SK-N-SH (cell line): ENCODE measurements around the gene MANSC1. TPM values are rescaled to one million over a fixed set of nuclear protein-coding genes. Genes with fewer than 3 reads are reported as not detected.

Source experiments
- CTCF ChIA-PET: fragments of 300-600, 350-600 bp; formaldehyde crosslinking; extraction: SDS; loops from one replicate; lab custom pipeline; 2021; lab: Yijun Ruan, JAX
- POLR2A ChIA-PET: fragments of 350-600 bp; sonication (Branson Sonifier 250); formaldehyde crosslinking; extraction: SDS; loops from one replicate; lab custom pipeline; 2020; ENCODE audit warnings: antibody characterized with exemption, inconsistent platforms; lab: Yijun Ruan, JAX
- DNase-seq: peaks from one replicate; pipeline ENCODE4 v3.0.0; 2012
- H2AFZ ChIP-seq: fragments of 200-600 bp; sonication (generic); 2 replicates; pipeline ENCODE4 v1.8.1; 2016; ENCODE audit warnings: antibody characterized with exemption, mild to moderate bottlenecking, low read depth
- H3F3A ChIP-seq: fragments of 200-600 bp; sonication (generic); replicated peaks from 2 replicates; pipeline ENCODE3; 2016; ENCODE audit warnings: antibody characterized with exemption, mild to moderate bottlenecking; ENCODE audit not compliant: insufficient read depth
- H3K27ac ChIP-seq, 2 experiments: fragments of 200-500 bp in 1 of 2; fragments of 200-600 bp in 1 of 2; sonication (Bioruptor generic) in 1 of 2; sonication (generic), shearing (Covaris generic) in 1 of 2; 2 replicates each; pipeline versions ENCODE4 v1.5.1 to v1.6.1; 2014 to 2016; ENCODE audit warnings: low read depth in 2 of 2, inconsistent platforms in 1 of 2, low read length in 1 of 2, mild to moderate bottlenecking in 1 of 2, mixed read lengths in 1 of 2
- H3K27me3 ChIP-seq: fragments of 200-600 bp; sonication (generic), shearing (Covaris generic); 2 replicates; pipeline ENCODE4 v1.6.1; 2016; ENCODE audit warnings: mixed run types; ENCODE audit not compliant: insufficient read depth
- H3K36me3 ChIP-seq, 2 experiments: fragments of 200-500 bp in 1 of 2; fragments of 200-600 bp in 1 of 2; sonication (Bioruptor generic) in 1 of 2; sonication (generic) in 1 of 2; replicated peaks in 1 of 2; 2 replicates each; pipeline versions ENCODE3 to v1.5.1; 2014 to 2016; ENCODE audit warnings: low read length in 1 of 2, mild to moderate bottlenecking in 1 of 2; ENCODE audit not compliant: insufficient read depth in 2 of 2, control insufficient read depth in 1 of 2
- H3K4me1 ChIP-seq, 2 experiments: fragments of 200-500 bp in 1 of 2; fragments of 200-600 bp in 1 of 2; sonication (Bioruptor generic) in 1 of 2; sonication (generic), shearing (Covaris generic) in 1 of 2; 2 replicates each; pipeline versions ENCODE4 v1.5.1 to v1.6.1; 2014 to 2016; ENCODE audit warnings: low read depth in 1 of 2, low read length in 1 of 2, mixed run types in 1 of 2; ENCODE audit not compliant: insufficient read depth in 2 of 2, control insufficient read depth in 1 of 2
- H3K4me2 ChIP-seq: fragments of 200-600 bp; sonication (generic), shearing (Covaris generic); 2 replicates; pipeline ENCODE4 v1.6.1; 2017; ENCODE audit warnings: mixed run types
- H3K4me3 ChIP-seq, 2 experiments: fragments of 200-500 bp in 1 of 2; fragments of 200-600 bp in 1 of 2; sonication (Bioruptor generic) in 1 of 2; sonication (generic), shearing (Covaris generic) in 1 of 2; 2 replicates each; pipeline versions ENCODE4 v1.5.1 to v1.8.1; 2014 to 2016; ENCODE audit warnings: low read depth in 2 of 2, inconsistent platforms in 1 of 2, low read length in 1 of 2, mild to moderate bottlenecking in 1 of 2, mixed read lengths in 1 of 2, moderate library complexity in 1 of 2
- H3K79me2 ChIP-seq: fragments of 200-600 bp; sonication (generic); 2 replicates; pipeline ENCODE4 v1.8.1; 2017; ENCODE audit warnings: mild to moderate bottlenecking; ENCODE audit not compliant: insufficient read depth
- H3K9ac ChIP-seq: fragments of 200-600 bp; sonication (generic); 2 replicates; pipeline ENCODE4 v1.6.1; 2017; ENCODE audit warnings: mixed run types
- H3K9me2 ChIP-seq: fragments of 200-600 bp; sonication (generic); 2 replicates; pipeline ENCODE4 v1.6.1; 2017; ENCODE audit warnings: mixed run types
- H3K9me3 ChIP-seq: fragments of 200-600 bp; sonication (generic); 2 replicates; pipeline ENCODE4 v1.6.1; 2017; ENCODE audit warnings: mixed run types, mild to moderate bottlenecking, moderate library complexity
- H4K20me1 ChIP-seq: fragments of 200-600 bp; sonication (generic); 2 replicates; pipeline ENCODE4 v1.6.1; 2017; ENCODE audit warnings: mild to moderate bottlenecking, mixed run types; ENCODE audit not compliant: insufficient read depth
- EP300 ChIP-seq, 2 experiments: IDR thresholded peaks; 2 replicates each; pipeline versions ENCODE4 v1.4.0 to v1.6.1; 2012; ENCODE audit warnings: borderline replicate concordance in 1 of 2, low read depth in 1 of 2, low read length in 1 of 2
- FOSL2 ChIP-seq: IDR thresholded peaks from 2 replicates; pipeline ENCODE4 v1.4.0; 2012; ENCODE audit warnings: low read depth, mild to moderate bottlenecking, moderate library complexity, borderline replicate concordance
- GATA2 ChIP-seq: sonication (generic); formaldehyde crosslinking; IDR thresholded peaks from 2 replicates; pipeline ENCODE4 v1.5.0; 2020; ENCODE audit warnings: mild to moderate bottlenecking, missing genetic modification reagents
- JUND ChIP-seq: IDR thresholded peaks from 2 replicates; pipeline ENCODE4 v1.4.0; 2012
- MAX ChIP-seq: IDR thresholded peaks from 2 replicates; pipeline ENCODE4 v1.4.0; 2012; ENCODE audit warnings: low read depth
- MEF2A ChIP-seq: IDR thresholded peaks from 2 replicates; pipeline ENCODE4 v1.4.0; 2012; ENCODE audit warnings: low read depth, borderline replicate concordance
- MXI1 ChIP-seq: IDR thresholded peaks from 2 replicates; pipeline ENCODE4 v1.6.1; 2012; ENCODE audit warnings: mild to moderate bottlenecking, low read depth, low read length, improper control_type of control experiment
- SMC3 ChIP-seq: IDR thresholded peaks from 2 replicates; pipeline ENCODE4 v1.6.1; 2012; ENCODE audit warnings: low read depth, low read length, improper control_type of control experiment
- TCF12 ChIP-seq: IDR thresholded peaks from 2 replicates; pipeline ENCODE4 v1.4.0; 2012
- USF2 ChIP-seq: fragments of 150-350 bp; IDR thresholded peaks from 2 replicates; pipeline ENCODE4 v1.6.1; 2017; ENCODE audit warnings: antibody characterized with exemption, low read length, low read depth, borderline replicate concordance
- WGBS: methylation state at CpG from one replicate; pipeline ENCODE4 v1.1.6; 2017; ENCODE audit warnings: low lambda C conversion rate; 5-methylcytosine and 5-hydroxymethylcytosine counted together
- polyA plus RNA-seq, 3 experiments: library from polyadenylated mRNA; depleted of rRNA; stranded (reverse); fragments of >200 nt; gene quantifications; 2 replicates each; pipeline ENCODE4 v1.2.3, GENCODE V29; 2012
- TF ChIP-seq, protein P1 (sequence below): fragments of 150-350 bp; IDR thresholded peaks from 2 replicates; pipeline ENCODE4 v1.6.1; 2016; ENCODE audit warnings: mild to moderate bottlenecking, low read depth, low read length

Gene MANSC1
- polyA plus RNA-seq, 1 of the 3 experiments (the other 2 are of a cell fraction) = 2.9 TPM

GRCh38 chr12:12358528-12358927, 8.5 kb upstream of the MANSC1 start (continued):
- no peak for TF ChIP-seq USF2
- no peak for TF ChIP-seq FOSL2
- no peak for TF ChIP-seq JUND
- TF ChIP-seq SMC3 = no peak
- no peak for TF ChIP-seq EP300 (IDR thresholded peaks at IDR 0.05; ENCODE audit: borderline replicate concordance in 1 of 2, low read depth in 1 of 2, low read length in 1 of 2)
- TF ChIP-seq, protein P1, sequence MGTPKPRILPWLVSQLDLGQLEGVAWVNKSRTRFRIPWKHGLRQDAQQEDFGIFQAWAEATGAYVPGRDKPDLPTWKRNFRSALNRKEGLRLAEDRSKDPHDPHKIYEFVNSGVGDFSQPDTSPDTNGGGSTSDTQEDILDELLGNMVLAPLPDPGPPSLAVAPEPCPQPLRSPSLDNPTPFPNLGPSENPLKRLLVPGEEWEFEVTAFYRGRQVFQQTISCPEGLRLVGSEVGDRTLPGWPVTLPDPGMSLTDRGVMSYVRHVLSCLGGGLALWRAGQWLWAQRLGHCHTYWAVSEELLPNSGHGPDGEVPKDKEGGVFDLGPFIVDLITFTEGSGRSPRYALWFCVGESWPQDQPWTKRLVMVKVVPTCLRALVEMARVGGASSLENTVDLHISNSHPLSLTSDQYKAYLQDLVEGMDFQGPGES = no peak
- TF ChIP-seq TCF12 = no peak
- TF ChIP-seq GATA2 = no peak

DNA sequence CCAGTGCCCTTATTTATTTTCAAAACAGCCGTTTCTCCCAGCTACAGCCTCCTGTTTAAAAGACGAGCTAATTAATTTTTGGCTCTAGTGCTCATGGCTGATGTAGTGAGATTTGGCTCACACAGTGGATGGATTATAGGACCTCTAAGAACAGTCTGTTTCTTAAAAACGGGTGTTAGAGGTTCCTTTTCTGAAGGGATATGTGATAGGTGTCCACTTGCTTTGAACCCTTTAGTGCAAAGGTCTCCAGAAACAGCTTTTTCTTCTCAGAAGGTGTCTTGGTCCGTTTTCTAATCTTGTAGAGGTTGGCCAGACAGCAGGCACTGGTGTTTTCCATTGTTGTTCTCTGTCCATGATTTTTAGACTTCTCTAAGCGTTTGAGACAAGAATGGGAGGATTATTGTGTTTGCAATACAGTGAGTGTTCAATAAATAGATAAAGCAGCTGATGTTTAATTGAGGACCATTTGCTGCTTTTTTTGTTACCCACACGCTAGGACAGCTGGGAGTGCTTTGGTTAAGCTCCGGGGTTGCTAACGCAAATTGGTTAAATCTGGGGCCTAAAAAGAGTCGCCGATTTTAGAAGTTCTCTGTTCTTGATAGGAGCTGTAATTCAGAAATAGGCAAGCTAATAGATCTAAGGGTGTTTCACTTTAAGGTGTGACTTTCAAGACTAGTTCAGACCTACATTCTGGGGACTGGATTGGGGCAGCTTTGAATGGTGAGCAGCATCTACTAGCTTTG, 7.8 kb upstream of the MANSC1 start:
- 21% methylated on average over 10 of the region's 10 CpGs for WGBS
- H3K27me3 ChIP-seq = no peaks in the 10 kb centered on the region
- no peak for DNase-seq
- peak overlapping the region; percentile 83 to 87 for H3K4me3 ChIP-seq
- H3K9ac ChIP-seq = peak overlapping the region; percentile 78
- peaks cover 0 to 1% of the 10 kb centered on the region in 2 experiments for H3K36me3 ChIP-seq
- peak overlapping the region; percentile 76 to 91 for H3K27ac ChIP-seq
- peaks cover 12% of the 10 kb centered on the region for H3F3A ChIP-seq
- peak overlapping the region; percentile 78 for H2AFZ ChIP-seq
- CTCF ChIA-PET = interaction anchor here (0.8 to 3.2 kb wide), 10 partner anchors 9 to 385 kb away, joined by 3 to 12 read pairs (median 5); no protein-coding TSS in a partner anchor
- POLR2A ChIA-PET = interaction anchor here (0.5 to 2.6 kb wide), 10 partner anchors 9 to 708 kb away, joined by 3 to 14 read pairs (median 3); partner anchors contain the start of gene LRP6
- H3K9me3 ChIP-seq = no peaks in the 10 kb centered on the region
- H3K9me2 ChIP-seq = no peaks in the 10 kb centered on the region
- H4K20me1 ChIP-seq = no peaks in the 10 kb centered on the region
- peak; percentile 45; the same call in 1 of the 2 replicates for TF ChIP-seq MXI1
- TF ChIP-seq MEF2A = no peak
- peak; percentile 38; the same call in 1 of the 2 replicates for TF ChIP-seq MAX
- H3K79me2 ChIP-seq = peaks cover 29% of the 10 kb centered on the region
- peak overlapping the region; percentile 81 for H3K4me2 ChIP-seq
- peaks cover 0 to 9% of the 10 kb centered on the region in 2 experiments; a peak in 2 of 4 replicates for H3K4me1 ChIP-seq
